ENCODE measurements around the gene RNF151. TPM values are rescaled to one million over a fixed set of nuclear protein-coding genes. Genes with fewer than 3 reads are reported as not detected.
"Not testable (repeated sequence)": the region's sequence is repeated elsewhere in the genome, so short reads cannot be mapped to it uniquely, and the experiment has no call there.

Gene RNF151
- not detected for total RNA-seq
- long read RNA-seq, donor 1: 0 reads
- long read RNA-seq, donor 2: 0 reads

GRCh38 chr16:1966460-1966859 lies at the start of gene RNF151:
Gene RNF151 (plus strand): TSS chr16:1966856. CDS start chr16:1966882, 26 bp downstream.
- ATAC-seq (no peak), DNase-seq (no peak)
- intact Hi-C loops (cut with DNase I, micrococcal nuclease): no loop called here
- Histone ChIP-seq H3K4me1 (ENCODE audit: low read depth) (peaks cover 20% of the 10 kb centered on the region), H3K9me3 (no peaks in the 10 kb centered on the region), H3K4me3 (no peak within 1 kb of the TSS), H3K36me3 (ENCODE audit: low read depth) (peaks cover 2% of the 10 kb centered on the region)
- TF ChIP-seq CTCF (IDR thresholded peaks at IDR 0.05): no peak

- intact Hi-C loops (cut with DNase I, micrococcal nuclease): no loop called here
- DNase-seq (no peak), ATAC-seq (no peak)
- no peaks in the 10 kb centered on the region for H3K9me3 ChIP-seq
- TF ChIP-seq CTCF (IDR thresholded peaks at IDR 0.05): no peak
- H3K36me3 ChIP-seq (ENCODE audit: low read depth): no peaks in the 10 kb centered on the region
- peaks cover 15% of the 10 kb centered on the region for H3K4me1 ChIP-seq (ENCODE audit: low read depth)
- no peak overlapping the region for H3K4me3 ChIP-seq
Observed at GRCh38 chr16:1917056-1917664, 49.5 kb upstream of the RNF151 start.

- no peak overlapping the region for H3K4me3 ChIP-seq
- DNase-seq (no peak), ATAC-seq (no peak)
- H3K36me3 ChIP-seq (ENCODE audit: low read depth): no peaks in the 10 kb centered on the region
- intact Hi-C loops (cut with DNase I, micrococcal nuclease): no loop called here
- no peaks in the 10 kb centered on the region for H3K9me3 ChIP-seq
- peaks cover 15% of the 10 kb centered on the region for H3K4me1 ChIP-seq (ENCODE audit: low read depth)
- no peak for TF ChIP-seq CTCF (IDR thresholded peaks at IDR 0.05)
Observed at GRCh38 chr16:1917665-1918350, 48.8 kb upstream of the RNF151 start.

- no peaks in the 10 kb centered on the region for H3K36me3 ChIP-seq (ENCODE audit: low read depth)
- no peak for ATAC-seq
- no peaks in the 10 kb centered on the region for H3K9me3 ChIP-seq
- peaks cover 15% of the 10 kb centered on the region for H3K4me1 ChIP-seq (ENCODE audit: low read depth)
- no peak within 1 kb of the TSS for H3K4me3 ChIP-seq
- TF ChIP-seq CTCF (IDR thresholded peaks at IDR 0.05): no peak
- intact Hi-C loops (cut with DNase I, micrococcal nuclease): no loop called here
- no peak for DNase-seq
Observed at GRCh38 chr16:1918351-1919326, 48.0 kb upstream of the RNF151 start, which contains the start of gene HS3ST6. Gene HS3ST6 (minus strand): TSS chr16:1918415. CDS start chr16:1918323, 92 bp downstream.

- Histone ChIP-seq H3K4me3 (no peak overlapping the region), H3K9me3 (no peaks in the 10 kb centered on the region), H3K4me1 (ENCODE audit: low read depth) (peaks cover 12% of the 10 kb centered on the region), H3K36me3 (ENCODE audit: low read depth) (no peaks in the 10 kb centered on the region)
- no peak for TF ChIP-seq CTCF (IDR thresholded peaks at IDR 0.05)
- ATAC-seq: no peak
- no peak for DNase-seq
- intact Hi-C loops (cut with DNase I, micrococcal nuclease): no loop called here
Observed at GRCh38 chr16:1919327-1919998, 47.2 kb upstream of the RNF151 start.

GRCh38 chr16:1920122-1920521 lies 46.5 kb upstream of the RNF151 start:
- H3K4me3 ChIP-seq; H3K4me1 ChIP-seq (ENCODE audit: low read depth): not testable (repeated sequence)
- intact Hi-C loops (cut with DNase I, micrococcal nuclease): loop anchor here in 1 of 2 donors (10.0 kb wide), 1 partner anchor 55 kb away; no protein-coding TSS in a partner anchor

More at GRCh38 chr16:1920122-1920521, 46.5 kb upstream of the RNF151 start:
- DNase-seq; H3K9me3 ChIP-seq; H3K36me3 ChIP-seq (ENCODE audit: low read depth); ATAC-seq: not testable (repeated sequence)

Data from mucosa of descending colon (tissue), 3 donors.